ENCODE data around the gene PRELP.

Gene PRELP

DNA sequence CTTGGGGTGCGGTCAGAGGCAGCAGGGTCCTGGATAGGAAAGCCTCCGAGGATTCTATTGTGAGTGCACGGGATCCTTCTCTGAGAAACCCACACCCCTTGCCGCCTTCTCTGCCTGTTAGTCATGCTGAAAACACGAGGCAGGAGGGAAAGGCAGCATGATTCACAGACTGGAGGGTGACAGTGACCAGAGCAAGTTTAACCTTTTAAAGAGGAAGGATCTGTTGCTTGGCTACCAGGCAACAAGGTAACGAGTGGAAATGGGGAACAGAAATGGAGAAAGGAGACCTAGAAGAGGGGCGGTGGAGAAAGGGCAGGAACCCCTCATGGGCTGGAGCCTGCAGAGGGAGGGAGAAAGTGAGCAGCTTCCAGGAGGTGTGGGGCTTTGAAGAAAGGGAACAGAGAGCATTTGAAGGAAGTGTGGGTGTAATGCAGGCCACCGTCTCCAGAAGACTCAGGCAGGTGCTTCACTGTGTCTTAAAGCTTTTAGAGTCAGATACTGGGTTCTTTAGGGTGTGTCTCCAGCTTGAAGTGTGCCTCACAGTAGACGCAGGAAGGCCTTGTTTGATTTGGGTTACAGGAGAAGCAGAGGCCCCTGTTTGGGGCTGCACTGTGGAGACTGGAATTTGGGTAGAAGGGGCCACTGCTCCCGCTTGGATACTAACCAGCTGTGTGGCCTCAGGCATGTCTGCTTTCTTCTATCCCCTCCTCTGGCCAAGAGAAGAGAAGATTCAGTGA is 37.4 kb downstream of the PRELP start:
- Histone ChIP-seq H3K27ac (ENCODE audit: extremely low read depth, low read depth, low read length) (no peak overlapping the region), H3K36me3 (ENCODE audit: control insufficient read depth in 2 of 2, insufficient read depth in 1 of 2, low read length in 2 of 2) (no peaks in the 10 kb centered on the region), H3K4me1 (ENCODE audit: control insufficient read depth, insufficient read depth, low read length) (peaks cover 7% of the 10 kb centered on the region), H3K4me3 (ENCODE audit: low read depth, low read length) (no peak overlapping the region), H3K9me3 (ENCODE audit: control insufficient read depth, insufficient read depth, low read depth, low read length) (no peaks in the 10 kb centered on the region)
- ChIA-PET POLR2A (interaction anchor here (1.1 kb wide), 1 partner anchor 113 kb away, joined by 3 read pairs; the partner anchor contains the start of gene ATP2B4), CTCF (interaction anchor here (0.6 to 1.2 kb wide), 5 partner anchors 25 to 240 kb away, joined by 3 to 4 read pairs (median 3); no protein-coding TSS in a partner anchor)
- TF ChIP-seq ZFHX2 (tag by site-specific recombination; conservative IDR thresholded peaks at IDR 0.05) = peak; percentile 37; the same call in 1 of the 2 replicates
- TF ChIP-seq ZNF10 (tag by site-specific recombination; IDR thresholded peaks at IDR 0.05) = no peak
- 0 out of 2 replicates have a peak, but pooled peaks have one; percentile 21 for TF ChIP-seq EGR2 (tag by site-specific recombination; IDR thresholded peaks at IDR 0.05; ENCODE audit: low read depth)
- TF ChIP-seq ZBTB48 (tag by site-specific recombination; IDR thresholded peaks at IDR 0.05) = 0 out of 2 replicates have a peak, but pooled peaks have one; percentile 9
- peak; percentile 97 for TF ChIP-seq PRDM1 (tag by site-specific recombination; IDR thresholded peaks at IDR 0.05)

DNA sequence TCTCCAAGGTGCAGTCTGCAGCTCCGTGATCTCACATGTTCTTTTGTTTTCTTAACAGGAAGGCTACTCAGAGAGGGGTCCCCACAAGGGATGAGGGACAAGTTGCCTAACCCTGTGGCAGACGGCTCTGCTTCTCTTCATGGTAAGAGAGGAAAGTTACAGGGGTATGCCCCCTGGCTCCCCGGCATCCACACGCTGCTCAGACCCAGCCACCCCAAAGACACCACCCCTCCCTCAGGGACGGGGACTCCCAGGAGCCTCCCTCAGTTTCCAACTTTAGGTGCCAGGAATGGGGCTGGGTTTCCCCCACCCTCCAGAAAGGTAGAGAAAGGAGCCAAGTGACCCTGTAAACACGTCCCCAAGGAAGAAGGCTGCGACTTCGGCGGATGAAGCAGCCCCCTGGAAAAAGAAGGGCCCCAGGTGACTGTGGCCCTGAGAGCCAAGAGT is 38.0 kb downstream of the PRELP start:
- no peak for TF ChIP-seq ZNF624 (tag by site-specific recombination; IDR thresholded peaks at IDR 0.05)
- TF ChIP-seq, protein P1, sequence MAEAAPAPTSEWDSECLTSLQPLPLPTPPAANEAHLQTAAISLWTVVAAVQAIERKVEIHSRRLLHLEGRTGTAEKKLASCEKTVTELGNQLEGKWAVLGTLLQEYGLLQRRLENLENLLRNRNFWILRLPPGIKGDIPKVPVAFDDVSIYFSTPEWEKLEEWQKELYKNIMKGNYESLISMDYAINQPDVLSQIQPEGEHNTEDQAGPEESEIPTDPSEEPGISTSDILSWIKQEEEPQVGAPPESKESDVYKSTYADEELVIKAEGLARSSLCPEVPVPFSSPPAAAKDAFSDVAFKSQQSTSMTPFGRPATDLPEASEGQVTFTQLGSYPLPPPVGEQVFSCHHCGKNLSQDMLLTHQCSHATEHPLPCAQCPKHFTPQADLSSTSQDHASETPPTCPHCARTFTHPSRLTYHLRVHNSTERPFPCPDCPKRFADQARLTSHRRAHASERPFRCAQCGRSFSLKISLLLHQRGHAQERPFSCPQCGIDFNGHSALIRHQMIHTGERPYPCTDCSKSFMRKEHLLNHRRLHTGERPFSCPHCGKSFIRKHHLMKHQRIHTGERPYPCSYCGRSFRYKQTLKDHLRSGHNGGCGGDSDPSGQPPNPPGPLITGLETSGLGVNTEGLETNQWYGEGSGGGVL (tag by site-specific recombination; IDR thresholded peaks at IDR 0.05) = no peak
- no peak for TF ChIP-seq ZBTB7A (tag by site-specific recombination; IDR thresholded peaks at IDR 0.05; ENCODE audit: low read depth)
- TF ChIP-seq ZNF785 (tag by site-specific recombination; IDR thresholded peaks at IDR 0.05) = no peak
- TF ChIP-seq ZNF433 (tag by site-specific recombination; IDR thresholded peaks at IDR 0.05; ENCODE audit: low read depth) = no peak
- no peak for TF ChIP-seq REPIN1 (tag by site-specific recombination; IDR thresholded peaks at IDR 0.05; ENCODE audit: low read depth)
- no peak for TF ChIP-seq ZNF146 (tag by site-specific recombination; IDR thresholded peaks at IDR 0.05)
- TF ChIP-seq ZXDB (tag by site-specific recombination; IDR thresholded peaks at IDR 0.05) = no peak
- TF ChIP-seq KLF7 (tag by site-specific recombination; IDR thresholded peaks at IDR 0.05; ENCODE audit: borderline replicate concordance) = no peak
- TF ChIP-seq ZNF596 (tag by site-specific recombination; IDR thresholded peaks at IDR 0.05) = no peak
- no peak for TF ChIP-seq EGR2 (tag by site-specific recombination; IDR thresholded peaks at IDR 0.05; ENCODE audit: low read depth)
- TF ChIP-seq ZNF792 (tag by site-specific recombination; IDR thresholded peaks at IDR 0.05) = no peak
- H3K27ac ChIP-seq (ENCODE audit: extremely low read depth, low read depth, low read length) = peak overlapping the region; percentile 42; the same call in 1 of the 2 replicates
- no peaks in the 10 kb centered on the region for H3K9me3 ChIP-seq (ENCODE audit: control insufficient read depth, insufficient read depth, low read depth, low read length)
- no peaks in the 10 kb centered on the region for H3K36me3 ChIP-seq (ENCODE audit: control insufficient read depth in 2 of 2, insufficient read depth in 1 of 2, low read length in 2 of 2)
- POLR2A ChIA-PET = interaction anchor here (1.1 kb wide), 1 partner anchor 113 kb away, joined by 3 read pairs; the partner anchor contains the start of gene ATP2B4
- CTCF ChIA-PET = interaction anchor here (0.6 to 2.2 kb wide), 5 partner anchors 8 to 241 kb away, joined by 3 to 11 read pairs (median 3); no protein-coding TSS in a partner anchor
- no peak overlapping the region for H3K4me3 ChIP-seq (ENCODE audit: low read depth, low read length)
- peaks cover 7% of the 10 kb centered on the region for H3K4me1 ChIP-seq (ENCODE audit: control insufficient read depth, insufficient read depth, low read length)

DNA sequence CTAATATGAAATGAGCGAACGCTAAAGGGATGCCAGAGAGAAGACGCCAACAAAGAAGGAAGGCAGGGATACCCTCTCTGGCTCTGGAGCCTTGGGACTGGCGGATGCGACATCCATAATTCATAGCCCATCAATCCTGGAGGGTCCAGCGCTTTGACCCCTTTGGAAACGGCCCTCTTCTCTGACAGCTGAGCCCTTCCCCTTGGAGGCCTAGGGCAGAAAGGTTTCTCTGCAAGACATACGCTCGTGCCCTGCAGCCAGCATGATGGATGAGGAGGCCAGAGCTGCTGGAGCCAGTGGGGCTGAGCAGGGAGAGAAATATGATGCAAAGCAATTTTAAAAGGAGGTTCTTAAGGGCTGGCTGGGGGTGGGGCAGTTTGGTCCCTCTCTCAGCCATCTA is 40.6 kb downstream of the PRELP start:
- peaks cover 7% of the 10 kb centered on the region for H3K4me1 ChIP-seq (ENCODE audit: control insufficient read depth, insufficient read depth, low read length)
- POLR2A ChIA-PET = no interaction called here
- CTCF ChIA-PET = interaction anchor here (1.3 to 5.0 kb wide), 2 partner anchors 12 to 185 kb away, joined by 3 to 21 read pairs; no protein-coding TSS in a partner anchor
- TF ChIP-seq ZBTB17 (tag by site-specific recombination; IDR thresholded peaks at IDR 0.05) (0 out of 2 replicates have a peak, but pooled peaks have one; percentile 20), FEZF1 (tag by site-specific recombination; IDR thresholded peaks at IDR 0.05) (no peak), YY2 (tag by site-specific recombination; IDR thresholded peaks at IDR 0.05) (no peak)
- TF ChIP-seq, protein P2, sequence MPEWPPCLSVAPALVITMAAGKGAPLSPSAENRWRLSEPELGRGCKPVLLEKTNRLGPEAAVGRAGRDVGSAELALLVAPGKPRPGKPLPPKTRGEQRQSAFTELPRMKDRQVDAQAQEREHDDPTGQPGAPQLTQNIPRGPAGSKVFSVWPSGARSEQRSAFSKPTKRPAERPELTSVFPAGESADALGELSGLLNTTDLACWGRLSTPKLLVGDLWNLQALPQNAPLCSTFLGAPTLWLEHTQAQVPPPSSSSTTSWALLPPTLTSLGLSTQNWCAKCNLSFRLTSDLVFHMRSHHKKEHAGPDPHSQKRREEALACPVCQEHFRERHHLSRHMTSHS (tag by site-specific recombination; IDR thresholded peaks at IDR 0.05) = no peak
- H3K9me3 ChIP-seq (ENCODE audit: control insufficient read depth, insufficient read depth, low read depth, low read length) = no peaks in the 10 kb centered on the region
- H3K36me3 ChIP-seq (ENCODE audit: control insufficient read depth in 2 of 2, insufficient read depth in 1 of 2, low read length in 2 of 2) = no peaks in the 10 kb centered on the region
- H3K4me3 ChIP-seq (ENCODE audit: low read depth, low read length) = no peak overlapping the region
- H3K27ac ChIP-seq (ENCODE audit: extremely low read depth, low read depth, low read length) = no peak overlapping the region
